Stomach (tissue), 9 donors: ENCODE measurements around the gene TUBA1A. TPM values are rescaled to one million over a fixed set of nuclear protein-coding genes. Genes with fewer than 3 reads are reported as not detected.

Source experiments
- DNase-seq, 2 donors: peaks; one replicate each; pipeline versions ENCODE4 v3.0.0 to v3.0.0-alpha.2; 2013 to 2019
- H3K27ac ChIP-seq, 5 donors: fragments of 200-600 bp in 4 of 5; sonication (generic) in 4 of 5; one replicate each; pipeline ENCODE4 v1.5.1; 2013 to 2019; ENCODE audit warnings: mild to moderate bottlenecking in 1 of 5, moderate library complexity in 1 of 5
- H3K27me3 ChIP-seq, 3 donors: fragments of 200-600 bp; sonication (generic); one replicate each; pipeline ENCODE4 v1.5.1; 2017 to 2019; ENCODE audit warnings: mixed run types in 1 of 3
- H3K36me3 ChIP-seq, 4 donors: fragments of 200-600 bp; sonication (generic); 1 replicate in 3 of 4; 2 replicates in 1 of 4; pipeline ENCODE4 v1.5.1; 2016 to 2019
- H3K4me1 ChIP-seq, 4 donors: fragments of 200-600 bp; sonication (generic); one replicate each; pipeline ENCODE4 v1.5.1; 2016 to 2019
- H3K4me3 ChIP-seq, 4 donors: fragments of 200-600 bp; sonication (generic) in 3 of 4; one replicate each; pipeline ENCODE4 v1.5.1; 2016 to 2019; ENCODE audit warnings: mild to moderate bottlenecking in 1 of 4
- H3K9me3 ChIP-seq, 4 donors: fragments of 200-600 bp; sonication (generic); one replicate each; pipeline ENCODE4 v1.5.1; 2016 to 2019
- CTCF ChIP-seq, 7 experiments: fragments of 450-650 bp in 4 of 7; fragments of 200-600 bp in 3 of 7; sonication (generic) in 3 of 7; IDR thresholded peaks; one replicate each; pipeline ENCODE4 v1.5.1; 2016 to 2019; ENCODE audit warnings: antibody characterized with exemption in 7 of 7, control low read depth in 2 of 7, mild to moderate bottlenecking in 1 of 7
- EP300 ChIP-seq: sonication (generic); formaldehyde crosslinking; IDR thresholded peaks from one replicate; pipeline ENCODE4 v1.6.1; 2017; ENCODE audit warnings: antibody characterized with exemption
- POLR2A ChIP-seq, 4 donors: fragments of 450-650 bp; IDR thresholded peaks; one replicate each; pipeline ENCODE4 v1.6.1; 2016; ENCODE audit warnings: antibody characterized with exemption in 4 of 4, control low read depth in 2 of 4, mild to moderate bottlenecking in 1 of 4, moderate library complexity in 1 of 4
- POLR2AphosphoS5 ChIP-seq, 3 donors: sonication (generic); formaldehyde crosslinking; IDR thresholded peaks; one replicate each; pipeline ENCODE4 v1.6.1; 2016; ENCODE audit warnings: antibody characterized with exemption in 3 of 3
- WGBS, 5 donors: extraction: QIAGEN DNeasy Blood & Tissue Kit in 3 of 5; methylation state at CpG; one replicate each; pipeline versions ENCODE4 v1.1.5 to v1.1.7; 2013 to 2018; 5-methylcytosine and 5-hydroxymethylcytosine counted together
- intact Hi-C: fragments of 100-400 bp; cut with DNase I; formaldehyde crosslinking; loops from one replicate; pipeline ENCODE4 v1.15.1; 2023; ENCODE audit warnings: low total_unique reads
- polyA plus RNA-seq, 3 donors: library from polyadenylated mRNA; stranded (reverse); fragments of 200-250 nt; gene quantifications; one replicate each; pipeline ENCODE4 v1.2.3, GENCODE V29; 2013
- total RNA-seq, 5 donors: library from RNA; depleted of rRNA; stranded (reverse); fragments of >200 nt; gene quantifications; one replicate each; pipeline versions ENCODE4 v1.1.0 to v1.2.3, GENCODE V29; 2014 to 2016
- donor health status: healthy with polysubstance abuse.
- donor health status: Bipolar disorder and iron deficiency.
- donor health status: healthy.

The TUBA1A gene
- total and polyA plus RNA-seq, 8 donors, result 64.5 to 279 (median 117) TPM

GRCh38 chr12:49208146-49208545 is 19.3 kb upstream of the TUBA1A start:
- no peak for DNase-seq
- Histone ChIP-seq H3K4me1 (no peaks in the 10 kb centered on the region), H3K27ac (no peak overlapping the region), H3K4me3 (no peak overlapping the region), H3K27me3 (no peaks in the 10 kb centered on the region), H3K9me3 (no peaks in the 10 kb centered on the region), H3K36me3 (no peaks in the 10 kb centered on the region)
- TF ChIP-seq EP300 (no peak), CTCF (IDR thresholded peaks at IDR 0.05) (no peak), POLR2A (IDR thresholded peaks at IDR 0.05) (no peak), POLR2AphosphoS5 (IDR thresholded peaks at IDR 0.05) (no peak)
- intact Hi-C loops, result no loop called here
- 80 to 93% (median 90%) methylated on average over 1 of the region's 1 CpG for WGBS, 5 donors

DNA sequence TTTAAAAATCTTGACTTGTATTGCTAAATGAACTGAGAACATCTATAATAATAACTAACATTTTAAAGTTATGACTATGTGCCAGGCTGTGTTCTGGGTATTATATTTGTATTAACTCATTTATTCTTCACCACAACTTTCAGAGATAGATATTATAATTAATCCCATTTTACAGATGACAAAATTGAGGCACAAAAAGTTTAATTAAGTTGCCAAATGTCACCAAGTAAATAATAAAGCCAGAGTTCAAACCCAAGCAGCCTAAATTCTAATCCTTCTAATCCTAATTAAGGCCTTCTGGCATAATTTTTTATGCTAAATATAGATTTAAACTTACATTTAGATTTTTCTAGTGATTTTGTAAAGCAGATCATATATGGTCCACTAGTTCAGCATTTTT is 17.5 kb upstream of the TUBA1A start:
- no peak overlapping the region for H3K27ac ChIP-seq
- DNase-seq, result no peak
- TF ChIP-seq POLR2A (IDR thresholded peaks at IDR 0.05), result no peak
- no peak for TF ChIP-seq POLR2AphosphoS5 (IDR thresholded peaks at IDR 0.05)
- no peak for TF ChIP-seq CTCF (IDR thresholded peaks at IDR 0.05)
- no peak for TF ChIP-seq EP300
- no peaks in the 10 kb centered on the region for H3K9me3 ChIP-seq
- no peaks in the 10 kb centered on the region for H3K36me3 ChIP-seq
- intact Hi-C loops, result no loop called here
- no peak overlapping the region for H3K4me3 ChIP-seq
- H3K4me1 ChIP-seq, result peaks cover 6 to 11% (median 8%) of the 10 kb centered on the region in 4 donors
- no peaks in the 10 kb centered on the region for H3K27me3 ChIP-seq

GRCh38 chr12:49201595-49202295 is 12.9 kb upstream of the TUBA1A start:
- H3K9me3 ChIP-seq, result no peaks in the 10 kb centered on the region
- H3K27me3 ChIP-seq, result no peaks in the 10 kb centered on the region
- intact Hi-C loops, result no loop called here
- H3K4me1 ChIP-seq, result peaks cover 11 to 38% (median 20%) of the 10 kb centered on the region in 4 donors
- peak in 1 of 2 donors; percentile 82 for DNase-seq
- no peaks in the 10 kb centered on the region for H3K36me3 ChIP-seq
- no peak for TF ChIP-seq EP300
- TF ChIP-seq CTCF (IDR thresholded peaks at IDR 0.05), result no peak
- no peak for TF ChIP-seq POLR2A (IDR thresholded peaks at IDR 0.05)
- no peak for TF ChIP-seq POLR2AphosphoS5 (IDR thresholded peaks at IDR 0.05)
- WGBS, 5 donors, result 44 to 58% (median 52%) methylated on average over 4 of the region's 4 CpGs
- H3K4me3 ChIP-seq, result no peak overlapping the region
- H3K27ac ChIP-seq, result peak overlapping the region in 4 of 5 donors; percentile 64 to 76 (median 65)

- 3 to 6% (median 4%) methylated on average over 4 of the region's 4 CpGs for WGBS, 5 donors
- H3K27me3 ChIP-seq, result no peaks in the 10 kb centered on the region
- H3K27ac ChIP-seq, result peak overlapping the region in 4 of 5 donors; percentile 64 to 76 (median 65)
- intact Hi-C loops, result no loop called here
- no peak overlapping the region for H3K4me3 ChIP-seq
- H3K9me3 ChIP-seq, result no peaks in the 10 kb centered on the region
- H3K36me3 ChIP-seq, result no peaks in the 10 kb centered on the region
- peak in 1 of 2 donors; percentile 87 for DNase-seq
- peaks cover 11 to 38% (median 20%) of the 10 kb centered on the region in 4 donors for H3K4me1 ChIP-seq
- TF ChIP-seq POLR2A (IDR thresholded peaks at IDR 0.05) (no peak), CTCF (IDR thresholded peaks at IDR 0.05) (no peak), POLR2AphosphoS5 (IDR thresholded peaks at IDR 0.05) (peak in 2 of 3 donors; percentile 29 to 47)
These were observed 12.2 kb upstream of the TUBA1A start for GRCh38 chr12:49200919-49201594.
